GM21360 (cell line): ENCODE data around the gene RCOR2.

Source experiments
- ATAC-seq: cut with Tn5 transposase; IDR thresholded peaks from one replicate; pipeline ENCODE4 v1.9.1; 2021; ENCODE audit warnings: mild to moderate bottlenecking, moderate library complexity; ENCODE audit not compliant: unreplicated experiment

Gene RCOR2

DNA sequence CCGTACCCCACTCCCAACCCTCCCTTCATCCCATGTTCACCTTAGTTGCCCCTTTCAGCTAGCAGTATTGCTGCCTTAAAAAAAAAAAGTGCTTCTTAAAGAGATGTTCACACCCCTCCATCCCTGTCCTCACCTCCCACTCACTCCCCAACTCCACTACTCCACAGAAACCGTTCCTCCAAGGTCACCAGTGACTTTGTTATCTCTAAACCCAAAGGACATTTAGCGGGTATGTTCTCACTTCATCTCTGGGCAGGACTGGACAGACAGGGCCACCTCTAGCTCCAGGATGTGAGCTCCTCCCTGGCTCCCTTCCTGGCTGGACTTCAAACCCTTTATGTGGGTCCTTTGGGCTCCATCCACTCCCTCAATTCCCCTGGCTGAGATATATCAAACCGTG, 6.4 kb upstream of the RCOR2 start:
- no peak for ATAC-seq

DNA sequence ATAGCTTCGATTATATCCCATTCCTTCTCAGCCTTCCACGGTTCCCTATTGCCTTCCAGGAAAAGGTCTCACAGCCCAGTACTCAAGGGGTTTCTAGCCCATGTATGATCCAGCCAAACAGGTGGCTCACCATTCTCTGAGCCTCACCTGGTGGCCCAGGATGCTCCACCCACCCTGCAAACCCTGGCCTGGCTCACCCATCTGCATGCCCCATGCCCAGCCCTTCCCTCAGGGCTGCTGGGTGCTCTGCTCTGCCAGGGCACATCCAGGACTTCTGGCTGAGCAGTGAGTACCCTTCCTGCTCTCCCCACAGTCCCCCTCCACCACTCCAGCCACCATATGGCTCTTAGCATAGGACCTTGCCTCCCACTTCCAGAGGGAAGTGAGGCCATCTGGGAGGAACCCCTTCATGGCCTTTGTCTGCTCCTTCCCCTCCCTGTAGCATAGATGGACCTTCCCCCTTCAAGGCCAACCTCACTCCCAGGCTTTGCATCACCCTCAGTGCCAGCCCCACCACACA, 5.8 kb upstream of the RCOR2 start:
- no peak for ATAC-seq

DNA sequence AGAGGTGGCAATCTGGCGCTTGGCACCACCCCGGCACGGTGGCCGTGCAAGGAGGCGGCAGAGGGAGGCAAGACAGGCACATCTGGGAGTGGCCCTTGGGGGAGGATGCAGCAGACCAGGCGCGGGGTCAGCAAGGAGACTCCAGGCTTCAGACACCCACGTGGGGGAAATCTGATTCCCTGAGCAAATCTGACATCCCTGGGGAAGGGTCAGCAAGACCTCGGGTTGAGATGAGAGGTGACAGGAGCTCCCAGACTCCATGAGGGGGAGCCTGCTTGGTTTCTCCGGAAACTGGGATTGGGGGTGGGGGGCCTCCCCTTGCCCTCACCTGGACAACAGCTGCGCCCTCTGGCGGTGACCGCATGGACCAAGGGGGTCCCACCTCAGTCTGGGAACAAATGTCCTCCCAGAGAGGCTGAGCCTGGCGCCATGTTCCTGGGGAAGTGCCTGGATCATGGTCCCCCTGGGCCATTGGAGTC, 4.0 kb upstream of the RCOR2 start:
- ATAC-seq = no peak

DNA sequence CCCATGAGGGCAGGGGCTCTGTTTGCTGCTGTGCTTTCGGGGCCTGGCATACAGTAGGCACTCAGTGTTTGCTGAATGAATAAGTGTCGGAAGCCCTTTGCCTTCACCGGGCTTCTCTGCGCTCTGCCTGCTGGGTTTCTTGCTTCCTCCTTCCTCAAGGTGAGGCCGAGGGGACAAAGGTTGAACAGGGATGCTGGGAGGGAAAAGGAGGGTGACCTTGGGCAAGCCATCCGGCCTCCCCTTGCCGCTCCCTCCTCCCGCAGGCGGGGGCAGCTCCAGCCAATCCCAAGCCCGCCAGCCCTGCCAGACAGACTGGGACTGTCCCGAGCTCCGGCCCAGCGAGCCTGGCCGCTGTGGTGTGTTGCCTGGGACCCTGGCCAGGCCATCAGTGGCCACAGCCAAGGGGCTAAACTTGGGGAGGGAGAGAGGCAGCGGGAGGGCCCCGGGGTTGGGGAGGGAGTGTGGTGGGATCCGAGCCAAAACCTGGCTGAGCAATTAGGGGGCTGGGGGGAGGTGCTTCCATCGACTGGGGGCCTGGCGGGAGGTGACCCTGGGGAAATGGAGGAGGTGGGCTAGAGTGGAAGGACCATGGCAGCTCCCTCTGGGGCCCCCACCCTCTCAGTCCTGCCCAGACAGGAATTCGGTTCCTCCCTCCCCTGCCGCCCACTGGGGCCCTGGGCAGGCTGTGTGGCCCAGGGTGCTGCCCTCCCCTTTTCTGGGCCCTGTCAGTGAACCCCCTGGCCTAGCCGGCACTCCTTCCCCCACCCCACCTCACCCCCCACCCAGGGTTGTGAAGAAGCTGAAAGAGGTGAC, 3.4 kb upstream of the RCOR2 start:
- ATAC-seq = no peak

DNA sequence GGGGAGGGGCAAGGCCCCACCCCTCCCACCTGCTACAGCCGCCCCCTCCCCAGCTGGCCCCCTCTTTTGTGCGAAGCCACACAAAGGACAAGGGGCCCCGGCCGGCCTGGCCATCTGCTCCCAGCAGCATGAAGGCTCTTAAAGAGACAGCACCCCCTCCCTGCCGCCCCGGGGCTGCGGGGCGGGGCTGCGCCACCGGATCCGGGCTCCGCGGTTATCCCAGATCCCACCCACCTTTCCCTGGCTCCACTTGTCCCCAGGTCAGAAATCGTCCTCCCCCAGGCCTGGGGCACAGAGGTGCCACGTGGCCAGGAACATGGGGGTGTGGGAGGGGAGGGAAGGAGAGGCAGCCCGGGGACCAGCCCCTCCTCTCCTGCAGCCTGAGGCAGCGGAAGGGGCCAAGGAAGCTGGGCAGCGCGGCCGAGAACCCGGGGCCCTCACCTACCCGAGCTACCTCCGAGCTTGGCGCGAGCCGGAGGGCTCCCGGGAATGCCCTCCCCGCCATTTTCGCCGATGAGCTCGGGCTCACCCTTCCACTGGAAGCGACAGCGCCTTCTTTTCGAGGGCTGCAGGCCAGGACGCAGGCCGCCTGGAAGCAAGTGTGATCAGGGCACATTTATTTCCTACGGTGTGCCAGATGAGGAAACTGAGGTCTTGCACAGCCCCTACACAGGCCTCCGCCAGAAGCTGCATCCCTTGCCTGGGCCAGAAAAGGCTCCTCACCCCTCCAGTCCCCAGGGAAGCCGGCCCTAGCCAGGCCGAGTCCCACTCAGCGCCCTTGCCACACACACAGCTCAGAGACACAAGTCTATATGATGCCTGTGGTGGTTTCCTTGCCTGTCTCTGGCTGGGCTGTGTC, 2.5 kb upstream of the RCOR2 start:
- no peak for ATAC-seq

DNA sequence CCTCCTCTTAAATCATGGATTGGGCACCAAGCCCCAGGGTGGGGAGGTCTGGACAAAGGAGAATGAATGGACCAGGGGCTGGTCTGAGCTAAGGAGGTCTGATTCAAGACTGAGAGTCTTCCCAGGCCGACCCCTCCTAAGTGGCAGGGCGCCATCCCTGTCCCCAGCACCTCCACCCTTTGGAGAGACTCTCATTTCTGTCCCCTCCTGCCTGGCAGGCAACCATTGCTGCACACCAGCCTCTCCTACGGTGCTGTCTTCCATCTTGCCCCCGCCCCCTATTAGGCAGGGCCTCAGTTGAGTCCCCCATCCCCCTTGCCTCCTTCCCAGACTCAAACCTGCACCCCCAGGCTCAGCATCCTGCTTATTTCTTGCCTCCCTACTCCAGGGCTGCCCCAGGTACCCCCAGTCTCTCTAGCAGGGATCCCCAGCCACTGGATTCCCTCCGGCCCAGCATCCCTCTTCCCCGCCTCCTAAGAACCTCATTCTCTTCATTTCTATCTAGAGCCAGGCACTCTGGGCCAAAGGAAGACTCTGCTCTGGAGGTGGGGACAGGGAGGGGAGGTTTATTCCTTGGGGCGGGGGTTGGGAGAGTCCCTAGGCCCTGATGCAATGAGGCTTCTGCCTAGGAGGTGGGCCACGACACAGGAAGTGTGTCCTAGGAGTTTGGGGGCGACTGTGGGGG, 1.7 kb upstream of the RCOR2 start:
- no peak for ATAC-seq

DNA sequence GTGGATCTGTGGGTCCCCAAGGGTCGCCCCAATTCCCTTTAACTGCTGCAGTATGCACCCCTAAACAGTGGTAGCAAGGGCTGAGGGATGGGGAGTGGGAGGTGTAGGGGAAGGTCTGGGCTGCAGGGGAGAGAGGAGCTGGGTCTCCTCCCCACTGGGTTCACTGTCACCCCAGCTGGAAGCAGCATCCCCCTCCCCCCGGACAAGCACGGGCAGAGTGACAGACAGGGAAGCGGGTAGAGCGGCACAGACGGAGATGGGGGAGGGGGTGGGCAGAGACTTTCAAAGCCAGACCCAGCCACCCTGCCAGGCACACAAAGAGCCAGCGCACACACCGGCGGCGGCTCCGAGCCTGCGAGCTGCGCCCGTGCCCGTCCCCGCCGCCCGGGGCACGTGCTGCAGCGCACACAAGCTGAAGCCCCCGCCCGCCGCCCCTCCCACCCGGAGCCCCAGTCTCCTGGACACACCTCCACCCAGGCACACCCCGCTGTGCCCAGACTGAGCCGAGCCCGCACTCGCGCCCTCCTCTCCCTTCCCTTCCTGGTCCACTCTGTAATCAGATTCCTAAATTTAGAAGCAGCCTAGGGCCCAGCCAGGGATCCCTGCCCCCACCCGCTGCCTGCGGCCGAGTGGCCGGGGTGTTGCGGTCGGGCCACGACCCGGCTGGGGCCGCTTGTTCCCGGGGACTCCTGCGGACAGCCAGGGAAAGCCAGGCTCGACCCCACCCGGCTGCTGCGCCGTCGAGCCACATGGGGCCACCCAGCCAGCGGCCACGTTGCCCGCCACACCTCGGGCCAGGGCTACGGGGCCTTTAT, 935 bp upstream of the RCOR2 start:
- no peak for ATAC-seq

DNA sequence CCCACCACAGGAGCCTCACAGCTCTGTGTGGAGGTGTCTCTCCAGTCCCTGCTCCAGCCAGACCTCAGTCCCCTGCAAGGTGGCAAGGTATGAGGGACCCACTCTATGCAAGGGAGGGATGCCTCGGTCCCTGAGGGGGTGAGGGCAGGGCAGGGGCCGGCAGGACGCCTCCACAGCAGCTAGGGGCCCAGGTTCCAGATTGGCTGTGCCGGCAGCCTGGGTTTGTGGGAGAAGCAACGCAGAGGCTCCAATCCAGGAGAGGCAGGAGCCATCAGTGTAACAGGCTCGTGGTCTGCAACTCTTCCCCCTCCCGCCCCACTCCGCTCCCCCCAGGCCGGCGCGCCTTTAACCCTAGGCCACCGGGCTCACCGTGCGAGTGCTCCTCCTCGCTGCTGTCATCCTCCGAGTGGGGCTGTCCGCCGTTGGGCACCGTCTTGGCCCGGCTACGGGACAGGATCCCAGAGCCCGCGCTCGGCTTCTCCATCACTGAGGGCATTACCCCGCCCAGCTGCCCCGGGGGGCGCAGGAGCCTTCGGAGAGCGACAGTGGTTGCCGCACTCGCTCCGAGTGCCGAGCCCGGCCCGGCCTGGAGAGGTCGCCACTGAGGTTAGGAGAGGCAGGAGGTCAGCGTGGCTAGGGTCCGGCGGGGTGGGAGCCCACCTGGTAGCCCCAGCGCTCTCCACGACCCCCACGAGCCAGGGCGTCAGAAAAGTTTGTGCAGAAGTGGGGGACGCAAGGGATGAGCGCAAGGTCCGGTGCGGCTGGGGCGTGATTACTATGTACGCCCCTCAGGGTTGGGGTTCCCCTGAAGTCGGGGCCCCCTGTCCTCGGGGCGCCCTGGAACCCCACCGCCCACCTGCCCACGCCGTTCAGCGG, 765 bp downstream of the RCOR2 start:
- no peak for ATAC-seq

DNA sequence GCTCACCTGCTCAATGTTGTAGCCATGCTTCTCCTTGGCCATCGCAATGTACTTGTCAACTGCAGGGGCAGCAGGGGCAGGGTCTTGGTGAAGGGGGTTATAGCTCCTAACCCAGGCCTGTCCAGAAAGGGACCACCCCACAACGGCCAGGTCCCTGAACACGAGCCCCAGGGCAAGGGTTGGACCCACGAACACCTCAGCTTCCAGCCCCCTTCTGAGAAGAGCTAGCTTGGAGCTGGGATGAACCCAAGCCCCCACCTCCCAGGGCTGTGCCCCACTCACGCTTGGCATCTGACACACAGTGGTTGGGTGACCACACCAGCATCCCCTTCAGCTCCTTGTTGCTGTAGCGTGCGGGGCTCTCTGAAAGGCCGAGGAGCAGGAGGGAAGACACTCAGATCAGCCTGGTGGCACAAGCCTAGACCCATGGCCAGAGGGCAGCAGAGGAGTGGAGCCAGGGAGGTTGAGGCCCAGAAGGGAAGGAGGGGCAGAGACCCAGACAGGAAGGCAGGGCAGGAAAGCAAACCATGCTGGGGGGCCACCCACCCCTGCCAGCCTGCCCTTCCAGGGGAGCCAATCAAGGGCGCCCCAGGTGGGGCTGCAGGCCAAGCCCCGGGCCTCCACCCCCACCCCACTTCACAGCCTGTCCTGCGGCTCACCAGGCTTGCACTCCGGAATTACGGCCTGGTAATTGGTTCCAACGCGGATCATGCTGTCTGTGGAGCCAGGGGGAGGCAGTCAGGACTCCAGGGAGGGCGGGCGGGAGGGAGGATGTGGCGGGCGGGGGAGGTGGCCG, 1.9 kb downstream of the RCOR2 start:
- ATAC-seq = no peak

DNA sequence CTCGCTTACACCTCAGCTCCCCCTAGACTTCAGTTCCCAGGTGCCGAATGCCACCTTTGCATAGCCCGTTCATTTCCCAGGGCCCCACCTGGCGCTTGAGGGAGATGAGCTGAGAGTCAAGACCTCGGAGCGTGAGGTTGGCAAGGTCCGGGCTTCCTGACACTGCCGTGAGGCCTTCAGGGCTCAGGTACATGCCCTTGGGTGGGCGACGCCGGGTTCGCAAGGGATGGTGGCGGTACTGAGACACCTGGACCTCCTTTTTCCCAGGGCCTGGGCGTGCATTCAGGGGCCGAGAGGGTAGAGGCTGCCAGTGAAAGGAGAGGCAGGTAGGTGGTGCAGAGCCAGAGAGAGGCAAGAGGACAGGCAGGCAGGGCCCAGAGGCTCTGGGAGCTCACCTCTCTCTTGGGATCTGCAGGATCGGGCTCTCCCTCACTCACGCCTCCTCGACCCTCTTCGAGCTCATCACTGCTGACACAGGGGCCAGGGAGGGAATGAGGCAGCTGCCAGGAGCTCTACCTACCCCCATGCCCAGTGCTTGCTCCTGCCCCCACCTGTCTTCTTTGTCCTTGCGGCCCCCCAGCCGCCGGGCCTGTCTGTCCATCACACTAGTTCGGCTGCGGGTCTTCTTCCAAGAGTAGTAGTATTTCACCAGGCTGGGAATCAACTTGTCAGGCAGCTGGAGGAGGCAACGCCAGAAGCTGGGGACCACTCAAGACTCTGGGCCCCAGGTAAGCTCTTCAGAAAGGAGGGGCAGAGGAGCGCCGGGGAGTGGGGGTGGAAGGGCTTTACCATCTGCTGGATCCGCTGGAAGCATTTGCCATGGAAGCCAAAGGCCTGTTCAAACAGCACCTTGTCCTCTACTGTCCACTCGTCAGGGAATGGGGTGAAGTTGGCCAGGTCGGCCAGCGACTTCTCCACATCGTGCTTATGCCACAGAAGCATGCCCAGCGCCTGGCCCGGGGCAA, 2.8 kb downstream of the RCOR2 start:
- no peak for ATAC-seq

DNA sequence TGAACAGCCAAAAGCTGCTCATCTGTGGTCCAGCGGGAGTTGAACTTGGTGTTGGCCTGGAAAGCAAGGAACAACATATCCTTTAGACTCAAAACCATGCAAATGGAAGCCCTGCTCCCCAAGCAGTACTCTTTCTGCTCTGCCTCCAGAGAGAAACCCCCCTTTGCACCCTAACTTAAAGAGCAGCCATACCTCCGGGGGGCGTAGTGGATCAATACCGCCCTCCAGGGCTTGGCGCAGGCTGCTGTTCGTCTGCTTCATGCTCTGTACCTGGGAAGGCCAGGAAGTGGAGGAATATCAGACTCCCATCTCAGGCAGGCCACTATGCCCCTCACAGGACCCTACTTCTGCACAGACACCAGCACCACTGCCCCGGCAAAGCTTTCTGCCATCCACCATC, 4.3 kb downstream of the RCOR2 start:
- no peak for ATAC-seq

DNA sequence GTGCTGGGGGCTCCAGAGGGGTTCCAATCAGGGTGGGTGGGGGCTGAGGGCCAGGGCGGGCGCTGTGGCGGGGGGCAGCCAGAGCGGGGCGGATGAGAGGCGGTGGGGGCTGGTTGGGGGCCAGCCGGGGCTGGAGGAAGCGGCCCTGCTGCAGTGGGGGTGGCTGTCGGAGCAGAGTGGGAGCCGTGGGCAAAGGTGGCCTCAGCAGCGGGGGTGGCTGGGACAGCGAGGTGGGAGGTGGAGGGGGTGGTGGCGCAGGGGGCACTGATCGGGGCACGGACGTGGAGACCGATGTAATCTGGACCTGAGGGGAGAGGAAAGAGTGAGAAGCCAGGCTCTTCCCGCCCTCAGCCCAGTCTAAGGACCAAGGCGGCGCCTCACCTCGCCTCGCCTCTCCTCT, 5.1 kb downstream of the RCOR2 start:
- ATAC-seq = no peak

DNA sequence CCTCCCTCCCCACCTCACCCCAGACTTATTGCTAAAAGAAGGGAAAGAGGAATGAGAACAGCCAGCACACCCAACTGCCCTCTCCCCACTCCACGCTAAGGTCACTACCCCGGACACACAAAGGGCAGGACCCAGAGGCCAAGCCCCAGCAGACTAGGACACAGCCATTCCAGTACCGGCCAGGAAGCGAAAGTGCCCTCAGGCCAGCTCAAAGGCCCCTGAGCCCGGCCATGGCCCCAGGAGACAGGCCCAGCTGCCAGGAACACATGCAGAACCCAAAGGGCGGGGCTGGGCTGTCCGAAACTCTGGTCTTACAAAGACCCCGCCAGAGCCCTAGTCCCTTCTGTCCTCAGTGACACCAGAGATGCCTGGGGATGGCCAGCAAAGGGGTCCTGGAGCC, 5.5 kb downstream of the RCOR2 start:
- ATAC-seq = no peak

DNA sequence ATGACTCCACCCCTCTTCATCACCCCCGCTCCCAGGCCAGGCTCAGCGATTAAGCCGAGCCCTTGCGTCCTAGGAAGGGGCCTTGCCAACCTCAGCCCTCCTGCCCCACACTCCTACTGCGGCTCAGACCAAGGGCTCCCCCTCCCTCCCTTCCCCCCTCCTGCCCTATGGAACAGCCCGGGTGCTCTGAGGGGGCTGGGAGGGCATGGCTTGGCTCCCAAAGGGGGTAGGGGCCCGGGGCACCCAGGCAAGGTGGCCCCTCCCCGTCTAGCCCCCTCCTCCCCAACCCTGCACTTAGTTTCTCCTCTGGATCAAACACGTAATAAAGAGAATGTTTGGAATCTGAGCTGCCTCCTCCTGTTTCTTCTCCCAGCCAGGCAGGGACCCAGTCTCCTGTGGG, 6.3 kb downstream of the RCOR2 start:
- ATAC-seq = no peak

DNA sequence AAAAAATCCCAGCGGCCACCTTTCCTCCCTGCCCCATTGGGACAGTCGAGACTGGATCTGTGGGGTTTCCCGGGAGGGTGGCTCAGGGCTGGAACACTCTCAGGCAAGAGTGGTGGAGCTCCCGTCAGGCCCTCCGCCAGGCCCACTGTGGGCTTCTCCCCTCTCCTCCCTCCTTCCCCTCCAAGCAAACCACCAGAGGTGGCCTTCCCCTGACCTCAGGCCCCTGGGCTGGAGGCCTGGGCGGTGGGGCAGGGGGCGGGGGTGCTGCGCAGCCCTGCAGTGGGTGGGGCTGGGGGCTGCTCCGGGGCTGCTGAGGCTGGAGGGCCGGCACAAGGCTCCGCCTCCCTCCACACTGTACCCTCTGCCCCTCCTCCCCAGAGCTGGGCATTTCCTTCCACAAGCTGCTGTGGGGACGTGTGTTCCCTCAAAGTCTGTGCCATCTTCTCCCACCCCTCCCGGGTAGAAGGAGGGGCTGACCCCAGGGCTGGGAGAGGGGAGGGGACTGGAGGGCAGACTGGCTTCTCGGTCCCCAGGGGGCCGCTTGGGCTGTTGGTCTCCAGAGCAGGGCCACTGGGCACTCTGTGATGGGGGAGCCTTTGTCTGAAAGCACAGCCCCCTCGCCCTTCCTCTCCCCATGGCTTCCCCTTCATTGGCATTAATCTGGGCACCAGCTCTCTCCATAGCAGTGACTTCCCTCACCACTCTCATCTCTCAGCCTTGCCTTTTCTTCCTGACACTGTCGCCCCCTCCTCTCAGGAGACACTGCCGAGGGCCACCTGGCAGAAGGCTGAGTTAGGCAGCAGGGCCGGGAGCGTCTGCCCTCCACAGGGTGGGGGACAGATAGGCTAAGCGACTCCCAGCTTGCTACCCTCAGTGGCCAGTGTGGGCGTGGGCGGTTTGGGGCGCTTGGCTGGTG, 7.1 kb downstream of the RCOR2 start:
- no peak for ATAC-seq

DNA sequence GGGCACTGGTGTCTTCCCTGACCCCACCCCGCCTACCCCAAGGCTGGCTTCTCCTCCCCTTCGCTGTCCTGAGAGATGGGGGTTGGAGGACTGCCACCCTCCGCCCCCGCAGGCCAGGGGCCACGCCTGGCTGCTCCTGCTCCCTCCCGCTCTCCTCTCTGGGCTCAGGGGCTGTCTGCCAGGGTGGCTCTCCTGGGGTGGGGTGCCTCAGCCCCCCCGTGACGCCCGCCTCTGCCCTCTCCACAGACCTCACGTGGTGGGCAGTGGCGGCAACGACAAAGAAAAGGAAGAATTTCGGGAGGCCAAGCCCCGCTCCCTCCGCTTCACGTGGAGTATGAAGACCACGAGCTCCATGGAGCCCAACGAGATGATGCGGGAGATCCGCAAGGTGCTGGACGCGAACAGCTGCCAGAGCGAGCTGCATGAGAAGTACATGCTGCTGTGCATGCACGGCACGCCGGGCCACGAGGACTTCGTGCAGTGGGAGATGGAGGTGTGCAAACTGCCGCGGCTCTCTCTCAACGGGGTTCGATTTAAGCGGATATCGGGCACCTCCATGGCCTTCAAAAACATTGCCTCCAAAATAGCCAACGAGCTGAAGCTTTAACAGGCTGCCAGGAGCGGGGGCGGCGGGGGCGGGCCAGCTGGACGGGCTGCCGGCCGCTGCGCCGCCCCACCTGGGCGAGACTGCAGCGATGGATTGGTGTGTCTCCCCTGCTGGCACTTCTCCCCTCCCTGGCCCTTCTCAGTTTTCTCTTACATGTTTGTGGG, 8.1 kb downstream of the RCOR2 start:
- no peak for ATAC-seq
